Activated naive CD4-positive, alpha-beta T cell treated with anti-CD3 and anti-CD28 coated beads, Interleukin-2, amount 50 U/mL, for 24 hours (primary cell): ENCODE results near the gene PCK2.

Source experiments
- H3K27ac Mint-ChIP-seq: one replicate; pipeline ENCODE4 v1.8.0; 2021; ENCODE audit warnings: mild to moderate bottlenecking, mixed read lengths
- H3K27me3 Mint-ChIP-seq: one replicate; pipeline ENCODE4 v1.8.0; 2021; ENCODE audit warnings: mixed read lengths
- H3K36me3 Mint-ChIP-seq: one replicate; pipeline ENCODE4 v1.8.0; 2021; ENCODE audit warnings: mixed read lengths
- H3K4me1 Mint-ChIP-seq: one replicate; pipeline ENCODE4 v1.8.0; 2021; ENCODE audit warnings: mixed read lengths
- H3K4me3 Mint-ChIP-seq: one replicate; pipeline ENCODE4 v1.8.0; 2021; ENCODE audit warnings: mild to moderate bottlenecking, mixed read lengths
- H3K9me3 Mint-ChIP-seq: one replicate; pipeline ENCODE4 v1.8.0; 2021; ENCODE audit warnings: mixed read lengths

The PCK2 gene

DNA sequence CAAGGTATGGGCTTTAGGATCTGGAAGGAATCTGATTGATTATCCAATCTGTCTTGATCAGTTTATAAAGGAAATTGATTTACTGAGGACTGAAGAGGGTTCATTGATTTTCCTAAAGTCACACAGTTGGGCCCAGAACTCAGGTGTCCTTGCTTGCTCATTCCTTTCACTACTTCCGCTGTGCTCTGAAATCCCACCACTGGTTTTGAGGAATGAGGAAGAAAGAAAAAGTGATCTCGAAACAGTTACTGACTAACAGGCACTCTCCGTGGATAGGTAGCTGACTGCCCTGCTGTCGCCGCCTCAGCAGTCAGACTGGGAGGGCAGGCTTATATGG is 36.2 kb downstream of the PCK2 start, which contains the start of gene FITM1:
TSS of gene FITM1 (plus strand) at position 280 of the 337 bp plus-strand sequence. CDS start 905 bp downstream, outside the sequence.
- no peak within 1 kb of the TSS for H3K4me3 Mint-ChIP-seq

DNA sequence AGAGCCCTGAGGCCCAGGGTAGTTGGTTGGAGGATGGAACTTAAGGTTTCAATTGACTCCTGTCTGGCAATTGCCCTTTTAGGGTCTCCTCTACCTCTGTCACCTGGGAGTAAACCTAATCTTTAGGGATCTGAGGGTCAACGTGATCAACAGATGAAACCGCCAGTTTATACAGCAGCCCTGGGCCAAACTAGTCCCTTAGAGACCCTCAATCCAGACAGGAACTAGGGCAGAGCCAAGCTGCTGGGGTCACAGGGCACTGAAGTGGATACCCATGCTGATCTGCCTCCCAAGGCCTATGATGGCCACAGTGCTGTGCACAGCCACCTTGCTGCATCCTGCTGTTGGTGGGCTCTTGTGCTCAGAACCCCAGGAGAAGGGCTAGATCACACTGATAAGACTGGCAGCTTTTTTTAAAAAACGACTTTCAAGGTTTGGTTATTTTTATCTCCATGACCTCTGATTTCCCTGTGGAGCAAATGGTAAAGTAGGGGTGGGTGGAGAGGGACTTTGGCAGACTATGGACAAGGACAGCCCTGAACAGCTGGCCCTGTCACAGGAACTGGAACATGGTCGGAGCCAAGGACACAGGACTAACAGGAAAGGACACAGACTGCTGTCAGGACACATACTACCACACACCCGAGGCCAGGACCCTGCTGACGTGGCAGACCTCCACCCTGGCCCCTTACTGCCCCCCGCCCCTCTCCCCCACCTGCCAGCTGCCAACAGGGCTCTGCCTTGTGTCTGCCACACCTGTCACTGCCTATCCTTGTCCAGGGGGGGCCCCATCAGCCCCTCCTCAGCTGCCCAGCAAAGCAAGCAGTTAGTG is 36.8 kb downstream of the PCK2 start:
- no peak overlapping the region for H3K4me3 Mint-ChIP-seq
- no peaks in the 10 kb centered on the region for H3K36me3 Mint-ChIP-seq
- H3K4me1 Mint-ChIP-seq: peaks cover 34% of the 10 kb centered on the region
- H3K27ac Mint-ChIP-seq: peak overlapping the region; percentile 66
- H3K27me3 Mint-ChIP-seq: no peaks in the 10 kb centered on the region
- H3K9me3 Mint-ChIP-seq: no peaks in the 10 kb centered on the region

More for the DNA sequence above, 36.2 kb downstream of the PCK2 start, which contains the start of gene FITM1:
- no peaks in the 10 kb centered on the region for H3K36me3 Mint-ChIP-seq
- no peaks in the 10 kb centered on the region for H3K9me3 Mint-ChIP-seq
- peaks cover 30% of the 10 kb centered on the region for H3K4me1 Mint-ChIP-seq
- peak within 1 kb of the TSS; percentile 66 for H3K27ac Mint-ChIP-seq
- no peaks in the 10 kb centered on the region for H3K27me3 Mint-ChIP-seq

DNA sequence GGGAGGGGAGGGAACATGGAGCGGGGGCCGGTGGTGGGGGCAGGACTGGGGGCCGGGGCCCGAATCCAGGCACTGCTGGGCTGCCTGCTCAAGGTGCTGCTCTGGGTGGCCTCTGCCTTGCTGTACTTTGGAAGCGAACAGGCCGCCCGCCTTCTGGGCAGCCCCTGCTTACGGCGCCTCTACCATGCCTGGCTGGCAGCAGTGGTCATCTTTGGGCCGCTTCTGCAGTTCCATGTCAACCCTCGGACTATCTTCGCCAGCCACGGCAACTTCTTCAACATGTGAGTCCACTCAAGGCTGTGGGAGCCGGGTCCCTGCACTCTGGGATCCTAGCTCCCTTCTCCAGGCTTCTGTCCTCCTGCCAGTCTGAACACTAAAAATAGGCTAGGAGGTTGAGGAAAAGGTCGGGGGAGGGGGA is 37.4 kb downstream of the PCK2 start:
- Mint-ChIP-seq H3K27ac (peak overlapping the region; percentile 98), H3K9me3 (no peaks in the 10 kb centered on the region), H3K36me3 (no peaks in the 10 kb centered on the region)

DNA sequence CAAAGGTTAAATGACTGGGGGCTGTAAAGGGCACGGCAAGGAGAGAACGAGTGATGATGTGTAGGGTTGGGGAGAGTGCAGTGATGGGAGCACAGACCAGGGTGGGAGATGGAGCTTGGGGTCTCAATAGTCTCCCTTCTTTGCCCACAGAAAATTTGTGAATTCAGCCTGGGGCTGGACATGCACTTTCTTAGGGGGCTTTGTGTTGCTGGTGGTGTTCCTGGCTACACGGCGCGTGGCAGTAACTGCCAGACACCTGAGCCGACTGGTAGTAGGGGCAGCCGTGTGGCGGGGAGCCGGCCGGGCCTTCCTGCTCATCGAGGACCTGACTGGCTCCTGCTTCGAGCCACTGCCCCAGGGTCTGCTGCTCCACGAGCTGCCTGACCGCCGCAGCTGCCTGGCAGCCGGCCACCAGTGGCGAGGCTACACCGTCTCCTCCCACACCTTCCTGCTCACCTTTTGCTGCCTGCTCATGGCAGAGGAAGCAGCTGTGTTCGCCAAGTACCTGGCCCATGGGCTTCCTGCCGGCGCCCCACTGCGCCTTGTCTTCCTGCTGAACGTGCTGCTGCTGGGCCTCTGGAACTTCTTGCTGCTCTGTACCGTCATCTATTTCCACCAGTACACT is 38.1 kb downstream of the PCK2 start:
- peak overlapping the region; percentile 71 for H3K4me3 Mint-ChIP-seq
- H3K36me3 Mint-ChIP-seq: peaks cover 5% of the 10 kb centered on the region
- peak overlapping the region; percentile 98 for H3K27ac Mint-ChIP-seq
- no peaks in the 10 kb centered on the region for H3K9me3 Mint-ChIP-seq
- peaks cover 39% of the 10 kb centered on the region for H3K4me1 Mint-ChIP-seq
- H3K27me3 Mint-ChIP-seq: no peaks in the 10 kb centered on the region

More for the DNA sequence above, 37.4 kb downstream of the PCK2 start:
- Mint-ChIP-seq H3K4me1 (peaks cover 34% of the 10 kb centered on the region), H3K4me3 (no peak overlapping the region), H3K27me3 (no peaks in the 10 kb centered on the region)

DNA sequence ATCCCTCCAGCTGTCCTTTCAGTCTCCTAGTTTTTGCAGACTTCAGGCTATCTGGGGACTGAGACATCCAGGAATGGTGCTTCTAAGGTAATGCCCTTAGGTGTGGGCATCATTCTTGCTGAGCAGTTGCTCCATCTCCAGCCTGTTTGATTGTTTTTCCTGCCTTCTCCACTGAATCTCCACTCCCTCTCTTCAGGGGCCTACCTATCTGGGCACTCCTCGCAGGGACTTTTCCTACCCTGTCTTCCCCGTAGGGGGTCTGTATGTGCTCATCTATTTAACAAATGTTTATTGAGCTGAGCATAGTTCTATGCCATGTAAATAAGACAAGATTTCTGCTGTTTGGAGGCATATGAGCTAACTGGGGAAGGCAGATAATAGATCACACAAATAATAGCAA is 38.9 kb downstream of the PCK2 start:
- H3K4me1 Mint-ChIP-seq: peaks cover 45% of the 10 kb centered on the region
- H3K36me3 Mint-ChIP-seq: peaks cover 5% of the 10 kb centered on the region
- peak overlapping the region; percentile 71 for H3K4me3 Mint-ChIP-seq
- no peaks in the 10 kb centered on the region for H3K9me3 Mint-ChIP-seq
- no peaks in the 10 kb centered on the region for H3K27me3 Mint-ChIP-seq
- peak overlapping the region; percentile 98 for H3K27ac Mint-ChIP-seq

DNA sequence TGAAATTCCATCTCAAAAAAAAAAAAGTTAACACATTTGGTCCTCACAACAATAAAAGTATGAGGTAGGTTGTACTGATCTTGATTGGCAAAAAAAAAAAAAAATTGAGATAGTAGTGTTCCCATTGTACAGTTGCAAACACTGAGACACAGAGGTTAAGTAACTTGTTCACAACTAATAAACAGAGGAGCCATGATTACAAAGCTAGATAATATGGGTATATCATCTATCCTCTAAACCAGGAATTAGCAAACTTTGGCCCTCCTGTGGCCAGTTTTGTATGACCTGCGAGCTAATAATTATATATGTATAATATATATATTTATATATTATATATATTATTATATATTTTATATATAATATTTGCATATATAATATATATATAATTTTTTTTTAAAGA is 39.6 kb downstream of the PCK2 start:
- peaks cover 53% of the 10 kb centered on the region for H3K4me1 Mint-ChIP-seq
- H3K4me3 Mint-ChIP-seq: no peak overlapping the region
- H3K27me3 Mint-ChIP-seq: no peaks in the 10 kb centered on the region
- H3K9me3 Mint-ChIP-seq: no peaks in the 10 kb centered on the region
- peaks cover 9% of the 10 kb centered on the region for H3K36me3 Mint-ChIP-seq
- H3K27ac Mint-ChIP-seq: peak overlapping the region; percentile 6

DNA sequence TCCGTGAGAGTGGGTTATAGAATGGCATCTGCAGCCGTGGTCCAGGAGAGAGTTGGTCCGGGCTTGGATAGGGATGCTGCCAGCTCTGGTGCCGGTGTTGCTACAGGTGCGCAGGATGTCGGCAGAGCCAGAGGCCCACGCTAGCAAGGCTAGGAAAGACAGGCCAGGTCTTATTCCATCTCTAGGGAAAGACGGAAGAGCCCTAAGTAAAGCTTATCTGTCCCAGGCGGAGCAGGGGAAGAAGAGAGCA is 41.4 kb downstream of the PCK2 start:
- Mint-ChIP-seq H3K4me3 (peak overlapping the region; percentile 93), H3K36me3 (peaks cover 17% of the 10 kb centered on the region), H3K27me3 (no peaks in the 10 kb centered on the region)

DNA sequence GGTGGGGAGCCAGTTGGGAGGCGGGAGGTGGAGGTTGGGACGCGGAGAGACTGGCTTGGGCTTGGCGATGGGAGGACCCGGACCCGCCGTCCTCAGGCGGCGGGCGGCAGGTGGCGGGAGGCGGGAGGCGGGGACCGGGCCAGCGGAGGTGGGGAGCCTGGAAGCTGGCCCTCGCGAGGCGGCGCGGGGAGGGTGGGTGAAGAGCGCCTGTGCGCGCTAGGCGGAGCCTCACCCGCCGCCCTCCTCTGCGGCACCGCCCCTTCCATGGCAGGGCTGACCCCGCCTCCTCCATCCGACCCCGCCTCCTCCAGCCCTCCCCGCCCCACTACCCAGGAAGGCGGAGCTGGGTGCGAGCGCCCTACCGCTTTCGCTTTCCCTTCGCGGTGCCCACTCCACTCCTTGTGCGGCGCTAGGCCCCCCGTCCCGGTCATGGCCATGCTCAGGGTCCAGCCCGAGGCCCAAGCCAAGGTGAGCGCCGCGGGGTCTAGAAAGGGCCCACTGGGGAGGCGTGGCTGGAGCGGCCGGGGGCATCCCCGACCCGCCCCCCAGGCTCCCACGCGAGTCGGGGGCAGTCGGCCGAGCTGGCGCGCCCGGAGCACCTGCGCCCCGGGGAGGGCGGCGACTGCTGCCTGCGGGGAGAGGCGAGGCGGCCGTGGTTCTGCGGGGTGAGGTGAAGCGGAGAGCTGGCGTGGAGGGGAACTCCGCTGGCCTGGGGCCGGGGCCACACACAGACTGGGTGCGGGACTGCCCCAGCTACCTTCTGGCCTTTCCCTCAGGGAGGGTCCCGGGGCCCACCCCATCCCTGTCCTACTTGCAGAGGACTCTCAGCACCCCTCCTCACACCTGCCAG is 41.9 kb downstream of the PCK2 start, which contains the start of gene PSME1:
TSS of gene PSME1 (plus strand) at position 361 of the 850 bp plus-strand sequence. CDS start at position 430, 69 bp downstream.
- Mint-ChIP-seq H3K9me3 (no peaks in the 10 kb centered on the region), H3K27me3 (no peaks in the 10 kb centered on the region), H3K27ac (peak within 1 kb of the TSS; percentile 96), H3K4me3 (peak within 1 kb of the TSS; percentile 93), H3K4me1 (peaks cover 64% of the 10 kb centered on the region), H3K36me3 (peaks cover 17% of the 10 kb centered on the region)

More for the DNA sequence above, 41.4 kb downstream of the PCK2 start:
- Mint-ChIP-seq H3K9me3 (no peaks in the 10 kb centered on the region), H3K27ac (peak overlapping the region; percentile 96), H3K4me1 (peaks cover 65% of the 10 kb centered on the region)

DNA sequence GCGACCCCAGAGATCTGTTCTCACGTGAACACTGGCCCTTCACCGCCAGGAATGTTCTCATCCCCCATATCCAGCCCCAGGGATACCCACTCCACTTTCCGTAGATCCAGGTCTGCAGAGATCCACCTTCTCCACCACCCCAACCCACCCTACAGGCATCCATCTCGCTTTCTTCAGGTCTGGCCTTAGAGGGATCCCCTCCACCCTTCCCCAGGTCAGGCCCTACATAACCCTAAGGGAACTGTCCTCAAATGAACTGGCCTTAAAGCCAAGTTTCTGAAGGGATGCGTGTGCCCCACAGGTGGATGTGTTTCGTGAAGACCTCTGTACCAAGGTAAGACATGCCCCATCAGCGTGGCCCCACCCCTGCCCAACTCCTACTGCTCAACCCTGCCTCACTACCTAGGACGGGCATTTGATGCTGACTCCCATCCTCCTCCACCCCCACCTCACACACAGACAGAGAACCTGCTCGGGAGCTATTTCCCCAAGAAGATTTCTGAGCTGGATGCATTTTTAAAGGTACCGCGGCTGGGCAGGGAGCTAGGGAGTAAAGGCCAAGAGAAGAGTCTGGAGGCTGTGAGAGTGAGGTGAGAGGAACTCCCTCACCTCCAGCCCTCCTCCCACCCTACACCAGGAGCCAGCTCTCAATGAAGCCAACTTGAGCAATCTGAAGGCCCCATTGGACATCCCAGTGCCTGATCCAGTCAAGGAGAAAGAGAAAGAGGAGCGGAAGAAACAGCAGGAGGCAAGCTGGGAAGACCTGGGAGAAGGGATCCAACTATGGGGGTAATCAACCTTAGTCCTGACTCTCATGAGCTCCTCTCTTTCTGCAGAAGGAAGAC is 42.8 kb downstream of the PCK2 start:
- peaks cover 17% of the 10 kb centered on the region for H3K36me3 Mint-ChIP-seq
- no peaks in the 10 kb centered on the region for H3K9me3 Mint-ChIP-seq
- H3K27ac Mint-ChIP-seq: peak overlapping the region; percentile 90
- H3K4me1 Mint-ChIP-seq: peaks cover 63% of the 10 kb centered on the region
- H3K4me3 Mint-ChIP-seq: peak overlapping the region; percentile 93
- no peaks in the 10 kb centered on the region for H3K27me3 Mint-ChIP-seq

DNA sequence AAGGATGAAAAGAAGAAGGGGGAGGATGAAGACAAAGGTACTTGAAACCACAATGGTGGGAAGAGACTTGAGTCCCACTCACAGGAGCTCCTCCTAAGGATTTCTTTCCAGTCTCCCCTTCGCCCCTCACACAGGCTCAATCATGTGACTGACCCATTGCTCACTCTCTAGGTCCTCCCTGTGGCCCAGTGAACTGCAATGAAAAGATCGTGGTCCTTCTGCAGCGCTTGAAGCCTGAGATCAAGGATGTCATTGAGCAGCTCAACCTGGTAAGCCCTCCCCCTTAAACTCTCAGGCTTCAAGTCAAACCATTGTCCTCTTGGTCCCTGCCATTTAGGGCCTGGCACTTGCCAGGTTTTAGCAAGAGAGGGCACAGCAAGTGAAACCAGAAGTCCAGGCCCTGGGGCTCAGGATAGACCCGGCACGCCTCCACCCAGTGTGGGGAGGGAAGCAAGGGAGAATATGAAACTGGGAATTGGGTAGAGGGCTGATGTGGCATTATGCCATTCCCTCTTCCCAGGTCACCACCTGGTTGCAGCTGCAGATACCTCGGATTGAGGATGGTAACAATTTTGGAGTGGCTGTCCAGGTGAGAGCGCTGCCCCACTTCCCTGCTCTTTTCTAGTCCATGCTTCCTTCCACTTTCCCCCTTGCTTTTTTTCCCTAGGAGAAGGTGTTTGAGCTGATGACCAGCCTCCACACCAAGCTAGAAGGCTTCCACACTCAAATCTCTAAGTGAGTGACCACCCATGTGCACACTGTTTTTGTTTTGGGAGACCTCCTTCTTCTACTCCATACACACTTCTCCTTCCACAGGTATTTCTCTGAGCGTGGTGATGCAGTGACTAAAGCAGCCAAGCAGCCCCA is 43.7 kb downstream of the PCK2 start:
- Mint-ChIP-seq H3K4me1 (peaks cover 60% of the 10 kb centered on the region), H3K36me3 (peaks cover 17% of the 10 kb centered on the region), H3K9me3 (no peaks in the 10 kb centered on the region), H3K4me3 (peak overlapping the region; percentile 93), H3K27ac (peak overlapping the region; percentile 90), H3K27me3 (no peaks in the 10 kb centered on the region)

DNA sequence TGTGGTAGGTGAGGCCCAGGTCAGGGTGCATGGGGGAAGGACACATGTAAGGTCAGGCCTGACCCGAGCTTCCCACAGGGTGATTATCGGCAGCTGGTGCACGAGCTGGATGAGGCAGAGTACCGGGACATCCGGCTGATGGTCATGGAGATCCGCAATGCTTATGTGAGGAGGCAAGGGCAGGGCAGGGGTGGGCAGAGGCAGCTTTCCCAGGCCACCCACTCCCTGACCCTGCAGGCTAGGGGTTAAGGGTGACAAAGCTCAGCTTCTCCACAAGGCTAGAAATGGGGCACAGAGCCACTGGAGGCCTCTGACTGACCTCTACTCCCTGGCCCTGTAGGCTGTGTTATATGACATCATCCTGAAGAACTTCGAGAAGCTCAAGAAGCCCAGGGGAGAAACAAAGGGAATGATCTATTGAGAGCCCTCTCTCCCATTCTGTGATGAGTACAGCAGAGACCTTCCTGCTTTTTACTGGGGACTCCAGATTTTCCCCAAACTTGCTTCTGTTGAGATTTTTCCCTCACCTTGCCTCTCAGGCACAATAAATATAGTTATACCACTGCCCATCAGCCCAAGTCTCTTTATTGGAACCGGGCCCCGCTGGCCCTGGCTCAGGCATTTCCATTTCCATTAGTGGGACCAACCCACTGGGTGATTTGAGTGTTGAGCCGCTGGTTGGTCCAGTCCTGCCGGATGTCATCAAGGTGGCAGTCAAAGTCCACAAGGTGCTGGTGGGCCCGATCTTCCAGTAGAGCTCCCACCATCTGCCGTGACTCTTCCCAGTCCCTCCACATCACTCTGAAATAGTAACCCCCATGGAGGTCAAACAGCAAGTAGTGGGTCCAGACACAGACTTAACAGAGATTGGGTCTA is 44.5 kb downstream of the PCK2 start:
- peak overlapping the region; percentile 18 for H3K27ac Mint-ChIP-seq
- peak overlapping the region; percentile 93 for H3K4me3 Mint-ChIP-seq
- no peaks in the 10 kb centered on the region for H3K27me3 Mint-ChIP-seq
- peaks cover 17% of the 10 kb centered on the region for H3K36me3 Mint-ChIP-seq
- H3K9me3 Mint-ChIP-seq: no peaks in the 10 kb centered on the region
- peaks cover 64% of the 10 kb centered on the region for H3K4me1 Mint-ChIP-seq

DNA sequence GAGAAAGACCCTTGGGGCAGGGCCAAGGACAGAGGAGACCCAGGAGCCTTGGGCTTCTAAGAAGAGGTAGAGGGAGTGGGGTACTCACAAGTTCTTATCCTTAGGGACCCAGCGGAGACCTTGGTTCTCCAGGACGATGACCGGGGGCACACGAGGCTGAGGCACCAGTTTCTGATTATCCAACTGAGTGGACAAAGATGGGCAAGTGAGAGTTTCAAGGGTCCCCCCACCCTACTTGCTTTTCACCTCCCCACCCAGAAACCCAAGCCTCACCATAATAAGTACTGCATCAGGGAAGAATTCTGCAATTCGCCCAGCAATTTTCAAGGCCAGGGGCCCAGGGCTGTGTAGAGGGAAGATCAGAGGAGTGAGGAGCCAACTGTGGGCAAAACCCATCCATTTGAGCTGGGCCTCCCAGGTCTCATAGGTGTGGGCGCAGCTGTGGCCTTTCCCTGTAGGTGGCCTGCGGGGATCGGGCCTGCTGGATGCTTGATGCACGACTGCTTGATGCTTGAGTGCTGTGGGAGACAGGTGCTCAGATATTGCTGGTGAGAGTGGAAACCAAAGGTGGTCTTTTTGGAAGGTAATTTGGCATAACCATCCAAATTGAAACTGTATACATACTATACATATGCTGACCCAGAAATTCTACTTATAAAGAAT is 45.3 kb downstream of the PCK2 start:
- Mint-ChIP-seq H3K4me1 (peaks cover 69% of the 10 kb centered on the region), H3K27ac (peak overlapping the region; percentile 15), H3K36me3 (peaks cover 21% of the 10 kb centered on the region), H3K4me3 (peak overlapping the region; percentile 89), H3K9me3 (no peaks in the 10 kb centered on the region), H3K27me3 (no peaks in the 10 kb centered on the region)
